GM23338 (cell line): ENCODE measurements around the gene GCNT3. TPM values are rescaled to one million over a fixed set of nuclear protein-coding genes. Genes with fewer than 3 reads are reported as not detected.

Experiments used
- ATAC-seq: fragments of 200-7000 bp; cut with Tn5 transposase; 3 replicates; pipeline ENCODE4 v1.9.1; 2020
- DNase-seq: peaks from one replicate; pipeline ENCODE4 v3.0.0-alpha.2; 2015; ENCODE audit warnings: low spot score
- H2AFZ ChIP-seq: fragments of 200-600 bp; sonication (generic); 2 replicates; pipeline ENCODE4 v1.8.0; 2016; ENCODE audit warnings: antibody characterized with exemption, mild to moderate bottlenecking, moderate library complexity
- H3F3A ChIP-seq: fragments of 200-600 bp; sonication (generic); replicated peaks from 2 replicates; pipeline ENCODE4 v1.8.0; 2017; ENCODE audit warnings: antibody characterized with exemption, mixed run types, low read depth
- H3K27ac ChIP-seq: fragments of 200-600 bp; sonication (generic); 2 replicates; pipeline ENCODE4 v1.6.1; 2016; ENCODE audit warnings: low read depth
- H3K27me3 ChIP-seq: fragments of 200-600 bp; sonication (generic); 2 replicates; pipeline ENCODE4 v1.8.0; 2016; ENCODE audit warnings: mild to moderate bottlenecking, mixed run types, moderate library complexity; ENCODE audit not compliant: insufficient read depth
- H3K36me3 ChIP-seq: fragments of 200-600 bp; sonication (generic); 2 replicates; pipeline ENCODE4 v1.8.0; 2016; ENCODE audit warnings: mild to moderate bottlenecking; ENCODE audit not compliant: insufficient read depth
- H3K4me1 ChIP-seq: fragments of 200-600 bp; sonication (generic); 2 replicates; pipeline ENCODE4 v1.8.0; 2016; ENCODE audit warnings: mild to moderate bottlenecking, moderate library complexity; ENCODE audit not compliant: insufficient read depth
- H3K4me2 ChIP-seq: fragments of 200-600 bp; sonication (generic); 2 replicates; pipeline ENCODE4 v1.7.1; 2017; ENCODE audit warnings: mixed run types
- H3K4me3 ChIP-seq: fragments of 200-600 bp; sonication (generic); 2 replicates; pipeline ENCODE4 v1.6.1; 2016; ENCODE audit warnings: mixed run types
- H3K79me2 ChIP-seq: fragments of 200-600 bp; sonication (generic); replicated peaks from 2 replicates; pipeline ENCODE4 v1.8.0; 2017; ENCODE audit warnings: mild to moderate bottlenecking; ENCODE audit not compliant: insufficient read depth
- H3K9me2 ChIP-seq: fragments of 200-600 bp; sonication (generic); 2 replicates; pipeline ENCODE4 v1.8.0; 2017; ENCODE audit not compliant: insufficient read depth
- H4K20me1 ChIP-seq: fragments of 200-600 bp; sonication (generic); replicated peaks from 2 replicates; pipeline ENCODE4 v1.8.0; 2017; ENCODE audit warnings: mild to moderate bottlenecking; ENCODE audit not compliant: insufficient read depth
- H3K27ac Mint-ChIP-seq: 2 replicates; pipeline ENCODE4 v1.8.0; 2020; ENCODE audit warnings: inconsistent platforms, mild to moderate bottlenecking, moderate library complexity, mixed read lengths
- H3K27me3 Mint-ChIP-seq: 3 replicates; pipeline ENCODE4 v1.8.0; 2022; ENCODE audit warnings: low read depth, mild to moderate bottlenecking, moderate library complexity, mixed read lengths, inconsistent platforms; ENCODE audit not compliant: insufficient read depth, poor library complexity
- H3K36me3 Mint-ChIP-seq: 3 replicates; pipeline ENCODE4 v1.8.0; 2021; ENCODE audit warnings: low read depth, mild to moderate bottlenecking, inconsistent platforms, moderate library complexity, mixed read lengths
- H3K4me1 Mint-ChIP-seq: 3 replicates; pipeline ENCODE4 v1.8.0; 2020; ENCODE audit warnings: mild to moderate bottlenecking, inconsistent platforms, mixed read lengths
- H3K4me3 Mint-ChIP-seq: 3 replicates; pipeline ENCODE4 v1.8.0; 2021; ENCODE audit warnings: moderate library complexity, mild to moderate bottlenecking, inconsistent platforms, mixed read lengths
- H3K9me3 Mint-ChIP-seq: 3 replicates; pipeline ENCODE4 v1.8.0; 2020; ENCODE audit warnings: moderate library complexity, mild to moderate bottlenecking, inconsistent platforms, mixed read lengths
- CREB1 ChIP-seq: fragments of 250-450 bp; sonication (Bioruptor Pico); IDR thresholded peaks from 2 replicates; pipeline ENCODE4 v1.5.0; 2020; ENCODE audit warnings: low read depth, mild to moderate bottlenecking, moderate library complexity
- EZH2 ChIP-seq: fragments of 200-600 bp; sonication (generic); IDR thresholded peaks from one replicate; pipeline ENCODE4 v1.8.0; 2017; ENCODE audit warnings: antibody characterized with exemption, mild to moderate bottlenecking, low read depth; ENCODE audit not compliant: unreplicated experiment
- EZH2phosphoT487 ChIP-seq: fragments of 200-600 bp; sonication (generic); IDR thresholded peaks from one replicate; pipeline ENCODE4 v1.8.1; 2018; ENCODE audit warnings: antibody characterized with exemption; ENCODE audit not compliant: unreplicated experiment
- JUNB ChIP-seq: IDR thresholded peaks from one replicate; pipeline ENCODE4 v1.6.1; 2016; ENCODE audit warnings: antibody characterized with exemption; ENCODE audit not compliant: unreplicated experiment
- NANOG ChIP-seq: IDR thresholded peaks from 2 replicates; pipeline ENCODE4 v1.6.1; 2016; ENCODE audit warnings: antibody characterized with exemption, borderline replicate concordance
- POLR2AphosphoS5 ChIP-seq: IDR thresholded peaks from 2 replicates; pipeline ENCODE4 v1.6.1; 2016; ENCODE audit warnings: antibody characterized with exemption, low read depth
- STAT1 ChIP-seq: IDR thresholded peaks from one replicate; pipeline ENCODE4 v1.6.1; 2016; ENCODE audit warnings: antibody characterized with exemption; ENCODE audit not compliant: unreplicated experiment
- ZNF114 ChIP-seq: fragments of 250-450 bp; sonication (Bioruptor Pico); IDR thresholded peaks from 2 replicates; pipeline ENCODE4 v1.5.0; 2020; ENCODE audit warnings: mild to moderate bottlenecking, moderate library complexity
- ZNF331 ChIP-seq: fragments of 250-450 bp; sonication (Bioruptor Pico); IDR thresholded peaks from 2 replicates; pipeline ENCODE4 v1.5.0; 2020; ENCODE audit warnings: low read depth, mild to moderate bottlenecking, moderate library complexity
- polyA plus RNA-seq: library from polyadenylated mRNA; unstranded; fragments of >200 nt; fragmentation: Nextera tagmentation; extraction: Ambion mirVana; gene quantifications from 2 replicates; pipeline ENCODE4 v1.2.1, GENCODE V29; 2016
- total RNA-seq: library from RNA; depleted of rRNA; stranded (reverse); fragments of >200 nt; shearing (Covaris generic); gene quantifications from 2 replicates; pipeline ENCODE4 v1.2.3, GENCODE V29; 2014
- TF ChIP-seq, protein P1 (sequence below): fragments of 250-450 bp; sonication (Bioruptor Pico); IDR thresholded peaks from 2 replicates; pipeline ENCODE4 v1.5.0; 2020; ENCODE audit warnings: mild to moderate bottlenecking, moderate library complexity
- TF ChIP-seq, protein P2 (sequence below), 2 experiments: fragments of 200-600 bp in 1 of 2; sonication (generic) in 1 of 2; conservative IDR thresholded peaks; 2 replicates each; pipeline versions ENCODE4 v1.5.1 to v1.6.1; 2016 to 2017; ENCODE audit warnings: antibody characterized with exemption in 2 of 2, low read depth in 2 of 2, mild to moderate bottlenecking in 2 of 2, moderate library complexity in 1 of 2
- TF ChIP-seq, protein P3 (sequence below): IDR thresholded peaks from 2 replicates; pipeline ENCODE4 v1.6.1; 2016; ENCODE audit warnings: antibody characterized with exemption

GCNT3 gene
- total and polyA plus RNA-seq, 2 experiments from 2014 or later = not detected

DNA sequence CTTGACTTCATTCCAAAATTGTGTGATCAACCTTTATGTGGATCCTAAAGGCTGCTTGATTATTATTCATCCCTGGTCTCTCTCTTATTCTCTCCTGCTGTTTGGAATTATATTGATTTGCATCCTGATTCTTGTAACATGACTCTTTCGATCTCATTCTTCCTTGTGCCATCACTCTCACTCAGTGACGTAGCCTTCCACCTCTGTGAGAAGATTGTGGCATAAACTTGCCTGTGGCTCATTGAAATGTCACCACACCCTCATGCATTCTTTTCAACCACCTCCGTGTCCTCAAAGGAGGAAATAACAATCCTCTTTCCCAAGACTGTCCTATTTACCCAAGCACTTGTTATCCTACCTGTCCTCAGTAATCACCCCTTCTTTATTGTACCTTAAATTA is 41.3 kb upstream of the GCNT3 start (continued):
- TF ChIP-seq, protein P1, sequence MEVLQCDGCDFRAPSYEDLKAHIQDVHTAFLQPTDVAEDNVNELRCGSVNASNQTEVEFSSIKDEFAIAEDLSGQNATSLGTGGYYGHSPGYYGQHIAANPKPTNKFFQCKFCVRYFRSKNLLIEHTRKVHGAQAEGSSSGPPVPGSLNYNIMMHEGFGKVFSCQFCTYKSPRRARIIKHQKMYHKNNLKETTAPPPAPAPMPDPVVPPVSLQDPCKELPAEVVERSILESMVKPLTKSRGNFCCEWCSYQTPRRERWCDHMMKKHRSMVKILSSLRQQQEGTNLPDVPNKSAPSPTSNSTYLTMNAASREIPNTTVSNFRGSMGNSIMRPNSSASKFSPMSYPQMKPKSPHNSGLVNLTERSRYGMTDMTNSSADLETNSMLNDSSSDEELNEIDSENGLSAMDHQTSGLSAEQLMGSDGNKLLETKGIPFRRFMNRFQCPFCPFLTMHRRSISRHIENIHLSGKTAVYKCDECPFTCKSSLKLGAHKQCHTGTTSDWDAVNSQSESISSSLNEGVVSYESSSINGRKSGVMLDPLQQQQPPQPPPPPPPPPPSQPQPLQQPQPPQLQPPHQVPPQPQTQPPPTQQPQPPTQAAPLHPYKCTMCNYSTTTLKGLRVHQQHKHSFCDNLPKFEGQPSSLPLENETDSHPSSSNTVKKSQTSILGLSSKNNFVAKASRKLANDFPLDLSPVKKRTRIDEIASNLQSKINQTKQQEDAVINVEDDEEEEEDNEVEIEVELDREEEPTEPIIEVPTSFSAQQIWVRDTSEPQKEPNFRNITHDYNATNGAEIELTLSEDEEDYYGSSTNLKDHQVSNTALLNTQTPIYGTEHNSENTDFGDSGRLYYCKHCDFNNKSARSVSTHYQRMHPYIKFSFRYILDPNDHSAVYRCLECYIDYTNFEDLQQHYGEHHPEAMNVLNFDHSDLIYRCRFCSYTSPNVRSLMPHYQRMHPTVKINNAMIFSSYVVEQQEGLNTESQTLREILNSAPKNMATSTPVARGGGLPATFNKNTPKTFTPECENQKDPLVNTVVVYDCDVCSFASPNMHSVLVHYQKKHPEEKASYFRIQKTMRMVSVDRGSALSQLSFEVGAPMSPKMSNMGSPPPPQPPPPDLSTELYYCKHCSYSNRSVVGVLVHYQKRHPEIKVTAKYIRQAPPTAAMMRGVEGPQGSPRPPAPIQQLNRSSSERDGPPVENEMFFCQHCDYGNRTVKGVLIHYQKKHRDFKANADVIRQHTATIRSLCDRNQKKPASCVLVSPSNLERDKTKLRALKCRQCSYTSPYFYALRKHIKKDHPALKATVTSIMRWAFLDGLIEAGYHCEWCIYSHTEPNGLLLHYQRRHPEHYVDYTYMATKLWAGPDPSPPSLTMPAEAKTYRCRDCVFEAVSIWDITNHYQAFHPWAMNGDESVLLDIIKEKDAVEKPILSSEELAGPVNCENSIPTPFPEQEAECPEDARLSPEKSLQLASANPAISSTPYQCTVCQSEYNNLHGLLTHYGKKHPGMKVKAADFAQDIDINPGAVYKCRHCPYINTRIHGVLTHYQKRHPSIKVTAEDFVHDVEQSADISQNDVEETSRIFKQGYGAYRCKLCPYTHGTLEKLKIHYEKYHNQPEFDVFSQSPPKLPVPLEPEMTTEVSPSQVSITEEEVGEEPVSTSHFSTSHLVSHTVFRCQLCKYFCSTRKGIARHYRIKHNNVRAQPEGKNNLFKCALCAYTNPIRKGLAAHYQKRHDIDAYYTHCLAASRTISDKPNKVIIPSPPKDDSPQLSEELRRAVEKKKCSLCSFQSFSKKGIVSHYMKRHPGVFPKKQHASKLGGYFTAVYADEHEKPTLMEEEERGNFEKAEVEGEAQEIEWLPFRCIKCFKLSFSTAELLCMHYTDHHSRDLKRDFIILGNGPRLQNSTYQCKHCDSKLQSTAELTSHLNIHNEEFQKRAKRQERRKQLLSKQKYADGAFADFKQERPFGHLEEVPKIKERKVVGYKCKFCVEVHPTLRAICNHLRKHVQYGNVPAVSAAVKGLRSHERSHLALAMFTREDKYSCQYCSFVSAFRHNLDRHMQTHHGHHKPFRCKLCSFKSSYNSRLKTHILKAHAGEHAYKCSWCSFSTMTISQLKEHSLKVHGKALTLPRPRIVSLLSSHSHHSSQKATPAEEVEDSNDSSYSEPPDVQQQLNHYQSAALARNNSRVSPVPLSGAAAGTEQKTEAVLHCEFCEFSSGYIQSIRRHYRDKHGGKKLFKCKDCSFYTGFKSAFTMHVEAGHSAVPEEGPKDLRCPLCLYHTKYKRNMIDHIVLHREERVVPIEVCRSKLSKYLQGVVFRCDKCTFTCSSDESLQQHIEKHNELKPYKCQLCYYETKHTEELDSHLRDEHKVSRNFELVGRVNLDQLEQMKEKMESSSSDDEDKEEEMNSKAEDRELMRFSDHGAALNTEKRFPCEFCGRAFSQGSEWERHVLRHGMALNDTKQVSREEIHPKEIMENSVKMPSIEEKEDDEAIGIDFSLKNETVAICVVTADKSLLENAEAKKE (CRISPR knock-in tag) = no peak
- TF ChIP-seq STAT1 (no peak), CREB1 (CRISPR knock-in tag) (no peak), NANOG (no peak), JUNB (no peak)

DNA sequence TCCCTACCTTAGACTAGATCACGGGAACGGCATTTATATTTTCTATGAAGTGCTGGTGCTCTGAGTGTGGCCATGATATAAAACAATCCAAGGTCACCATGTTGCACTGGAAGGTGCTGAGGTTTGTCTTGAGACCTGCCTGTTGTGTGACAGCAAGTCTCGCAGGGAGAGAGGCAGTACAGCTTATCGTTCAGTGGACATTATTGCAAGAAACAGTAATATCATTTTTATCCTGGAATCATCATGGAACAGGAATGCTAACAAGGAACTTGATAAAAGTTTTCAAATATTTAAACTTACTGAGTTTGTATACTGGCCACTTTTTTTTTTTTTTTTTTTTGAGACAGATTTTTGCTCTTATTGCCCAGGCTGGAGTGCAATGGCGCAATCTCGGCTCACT is 40.0 kb upstream of the GCNT3 start:
- no peak for DNase-seq
- no peak overlapping the region for H3K27ac ChIP-seq
- H3K4me3 ChIP-seq = no peak overlapping the region
- no peaks in the 10 kb centered on the region for H3K79me2 ChIP-seq
- no peak overlapping the region for H2AFZ ChIP-seq
- Mint-ChIP-seq H3K4me3 (no peak overlapping the region), H3K4me1 (peaks cover 7% of the 10 kb centered on the region), H3K27me3 (no peaks in the 10 kb centered on the region), H3K36me3 (no peaks in the 10 kb centered on the region), H3K9me3 (no peaks in the 10 kb centered on the region), H3K27ac (no peak overlapping the region)
- H3K4me2 ChIP-seq = no peak overlapping the region
- no peaks in the 10 kb centered on the region for H3K36me3 ChIP-seq
- no peaks in the 10 kb centered on the region for H3K27me3 ChIP-seq
- TF ChIP-seq EZH2 (no peak), EZH2phosphoT487 (no peak), ZNF114 (CRISPR knock-in tag) (no peak), POLR2AphosphoS5 (no peak), ZNF331 (CRISPR knock-in tag) (no peak), JUNB (no peak), STAT1 (no peak)
- TF ChIP-seq, protein P2, sequence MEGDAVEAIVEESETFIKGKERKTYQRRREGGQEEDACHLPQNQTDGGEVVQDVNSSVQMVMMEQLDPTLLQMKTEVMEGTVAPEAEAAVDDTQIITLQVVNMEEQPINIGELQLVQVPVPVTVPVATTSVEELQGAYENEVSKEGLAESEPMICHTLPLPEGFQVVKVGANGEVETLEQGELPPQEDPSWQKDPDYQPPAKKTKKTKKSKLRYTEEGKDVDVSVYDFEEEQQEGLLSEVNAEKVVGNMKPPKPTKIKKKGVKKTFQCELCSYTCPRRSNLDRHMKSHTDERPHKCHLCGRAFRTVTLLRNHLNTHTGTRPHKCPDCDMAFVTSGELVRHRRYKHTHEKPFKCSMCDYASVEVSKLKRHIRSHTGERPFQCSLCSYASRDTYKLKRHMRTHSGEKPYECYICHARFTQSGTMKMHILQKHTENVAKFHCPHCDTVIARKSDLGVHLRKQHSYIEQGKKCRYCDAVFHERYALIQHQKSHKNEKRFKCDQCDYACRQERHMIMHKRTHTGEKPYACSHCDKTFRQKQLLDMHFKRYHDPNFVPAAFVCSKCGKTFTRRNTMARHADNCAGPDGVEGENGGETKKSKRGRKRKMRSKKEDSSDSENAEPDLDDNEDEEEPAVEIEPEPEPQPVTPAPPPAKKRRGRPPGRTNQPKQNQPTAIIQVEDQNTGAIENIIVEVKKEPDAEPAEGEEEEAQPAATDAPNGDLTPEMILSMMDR (conservative IDR thresholded peaks at IDR 0.05; ENCODE audit: low read depth in 2 of 2) = no peak
- TF ChIP-seq, protein P3, sequence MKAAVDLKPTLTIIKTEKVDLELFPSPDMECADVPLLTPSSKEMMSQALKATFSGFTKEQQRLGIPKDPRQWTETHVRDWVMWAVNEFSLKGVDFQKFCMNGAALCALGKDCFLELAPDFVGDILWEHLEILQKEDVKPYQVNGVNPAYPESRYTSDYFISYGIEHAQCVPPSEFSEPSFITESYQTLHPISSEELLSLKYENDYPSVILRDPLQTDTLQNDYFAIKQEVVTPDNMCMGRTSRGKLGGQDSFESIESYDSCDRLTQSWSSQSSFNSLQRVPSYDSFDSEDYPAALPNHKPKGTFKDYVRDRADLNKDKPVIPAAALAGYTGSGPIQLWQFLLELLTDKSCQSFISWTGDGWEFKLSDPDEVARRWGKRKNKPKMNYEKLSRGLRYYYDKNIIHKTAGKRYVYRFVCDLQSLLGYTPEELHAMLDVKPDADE = no peak
- H3F3A ChIP-seq = no peaks in the 10 kb centered on the region
- H4K20me1 ChIP-seq = no peaks in the 10 kb centered on the region
- H3K4me1 ChIP-seq = peaks cover 6% of the 10 kb centered on the region; the same call in 1 of the 2 replicates
- H3K9me2 ChIP-seq = no peaks in the 10 kb centered on the region
- ATAC-seq = no peak
